Vagina (tissue), 2 donors: Measurements from ENCODE around the gene DOK7. TPM values are rescaled to one million over a fixed set of nuclear protein-coding genes. Genes with fewer than 3 reads are reported as not detected.

Experiments used
- DNase-seq, 2 donors: peaks; one replicate each; pipeline ENCODE4 v3.0.0-alpha.2; 2017; ENCODE audit errors: extremely low spot score in 2 of 2
- H3K27ac ChIP-seq: fragments of 200-600 bp; sonication (generic); one replicate; pipeline ENCODE4 v1.5.1; 2019
- H3K27me3 ChIP-seq: fragments of 200-600 bp; sonication (generic); one replicate; pipeline ENCODE4 v1.5.1; 2019
- H3K36me3 ChIP-seq, 2 donors: fragments of 200-600 bp; sonication (generic); one replicate each; pipeline ENCODE4 v1.5.1; 2017 to 2019
- H3K4me1 ChIP-seq: fragments of 200-600 bp; sonication (generic); one replicate; pipeline ENCODE4 v1.5.1; 2019
- H3K4me3 ChIP-seq, 2 donors: fragments of 200-600 bp; sonication (generic); 1 replicate in 1 of 2; 2 replicates in 1 of 2; pipeline ENCODE4 v1.5.1; 2016 to 2019
- H3K9me3 ChIP-seq: fragments of 200-600 bp; sonication (generic); one replicate; pipeline ENCODE4 v1.5.1; 2019
- CTCF ChIP-seq, 3 experiments: fragments of 450-650 bp in 2 of 3; fragments of 200-600 bp in 1 of 3; sonication (generic) in 1 of 3; IDR thresholded peaks; one replicate each; pipeline ENCODE4 v1.5.1; 2017 to 2019; ENCODE audit warnings: antibody characterized with exemption in 3 of 3, mild to moderate bottlenecking in 2 of 3, moderate library complexity in 2 of 3
- POLR2A ChIP-seq, 2 donors: fragments of 450-650 bp; IDR thresholded peaks; one replicate each; pipeline ENCODE4 v1.6.1; 2017; ENCODE audit warnings: antibody characterized with exemption in 2 of 2, mild to moderate bottlenecking in 2 of 2, moderate library complexity in 2 of 2
- POLR2AphosphoS5 ChIP-seq, 2 donors: sonication (generic); formaldehyde crosslinking; IDR thresholded peaks; one replicate each; pipeline ENCODE4 v1.9.0; 2017; ENCODE audit warnings: antibody characterized with exemption in 2 of 2, mild to moderate bottlenecking in 2 of 2, low read depth in 1 of 2; ENCODE audit not compliant: insufficient read depth in 1 of 2
- intact Hi-C: fragments of 100-400 bp; cut with DNase I; formaldehyde crosslinking; loops from one replicate; pipeline ENCODE4 v1.15.1; 2023
- total RNA-seq: library from RNA; depleted of rRNA; stranded (reverse); fragments of >200 nt; gene quantifications from one replicate; pipeline ENCODE4 v1.2.3, GENCODE V29; 2016

Gene DOK7
- total RNA-seq, 1 donor from 2014 or later, result 4.7 TPM

GRCh38 chr4:3518941-3519340, 55.8 kb downstream of the DOK7 start:
- H3K4me3 ChIP-seq, result no peak overlapping the region
- no peak overlapping the region for H3K27ac ChIP-seq
- H3K9me3 ChIP-seq, result no peaks in the 10 kb centered on the region
- no peak for DNase-seq
- TF ChIP-seq POLR2AphosphoS5 (IDR thresholded peaks at IDR 0.05; ENCODE audit: insufficient read depth in 1 of 2, low read depth in 1 of 2) (no peak), POLR2A (IDR thresholded peaks at IDR 0.05) (no peak), CTCF (IDR thresholded peaks at IDR 0.05) (no peak)
- H3K4me1 ChIP-seq, result no peaks in the 10 kb centered on the region
- intact Hi-C loops, result no loop called here
- H3K27me3 ChIP-seq, result no peaks in the 10 kb centered on the region
- H3K36me3 ChIP-seq, result peaks cover 0 to 94% of the 10 kb centered on the region in 2 donors

DNA sequence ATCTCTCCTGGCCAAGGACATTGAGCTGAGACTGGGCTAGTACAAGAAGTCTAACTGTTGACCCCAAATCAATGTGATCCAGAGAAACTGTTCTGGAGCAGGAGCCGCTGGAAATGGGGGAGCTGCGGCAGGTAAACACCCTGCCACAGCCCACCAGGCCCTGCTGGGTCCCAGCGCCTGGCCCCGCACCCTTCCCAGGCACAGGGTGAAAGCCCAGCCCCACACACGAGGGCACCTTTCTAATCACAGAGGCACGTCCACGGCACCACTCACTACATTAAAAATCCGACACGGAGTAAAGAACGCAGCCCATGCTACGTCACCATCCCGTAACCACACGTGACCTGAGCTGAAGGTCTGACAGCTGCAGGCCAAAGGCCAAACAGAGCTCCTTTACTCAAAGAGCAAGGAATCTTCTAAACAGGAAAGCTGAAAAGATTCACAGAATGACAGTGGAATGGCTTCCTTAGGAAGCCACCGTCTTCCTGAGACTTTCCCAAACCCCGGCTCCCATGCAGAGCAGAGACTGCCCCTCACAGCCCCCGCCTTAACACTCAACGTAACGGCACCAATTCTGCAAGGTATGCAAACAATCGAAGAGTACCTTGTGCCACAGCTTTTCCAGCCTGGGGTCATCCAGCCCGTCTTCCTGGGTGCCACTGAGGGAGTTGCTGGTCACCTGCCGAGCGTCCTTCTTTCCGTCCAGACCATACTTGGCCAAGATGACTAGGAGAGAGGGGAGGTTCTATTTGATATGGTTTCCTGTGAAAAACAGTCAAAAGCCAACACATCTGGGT, 56.6 kb downstream of the DOK7 start:
- Histone ChIP-seq H3K4me1 (no peaks in the 10 kb centered on the region), H3K4me3 (no peak overlapping the region), H3K36me3 (peaks cover 0 to 93% of the 10 kb centered on the region in 2 donors), H3K9me3 (no peaks in the 10 kb centered on the region), H3K27me3 (no peaks in the 10 kb centered on the region), H3K27ac (no peak overlapping the region)
- no peak for DNase-seq
- intact Hi-C loops, result no loop called here
- no peak for TF ChIP-seq POLR2AphosphoS5 (IDR thresholded peaks at IDR 0.05; ENCODE audit: insufficient read depth in 1 of 2, low read depth in 1 of 2)
- no peak for TF ChIP-seq CTCF (IDR thresholded peaks at IDR 0.05)
- no peak for TF ChIP-seq POLR2A (IDR thresholded peaks at IDR 0.05)

- no peak overlapping the region for H3K4me3 ChIP-seq
These were observed 57.2 kb downstream of the DOK7 start for GRCh38 chr4:3520276-3520675.

DNA sequence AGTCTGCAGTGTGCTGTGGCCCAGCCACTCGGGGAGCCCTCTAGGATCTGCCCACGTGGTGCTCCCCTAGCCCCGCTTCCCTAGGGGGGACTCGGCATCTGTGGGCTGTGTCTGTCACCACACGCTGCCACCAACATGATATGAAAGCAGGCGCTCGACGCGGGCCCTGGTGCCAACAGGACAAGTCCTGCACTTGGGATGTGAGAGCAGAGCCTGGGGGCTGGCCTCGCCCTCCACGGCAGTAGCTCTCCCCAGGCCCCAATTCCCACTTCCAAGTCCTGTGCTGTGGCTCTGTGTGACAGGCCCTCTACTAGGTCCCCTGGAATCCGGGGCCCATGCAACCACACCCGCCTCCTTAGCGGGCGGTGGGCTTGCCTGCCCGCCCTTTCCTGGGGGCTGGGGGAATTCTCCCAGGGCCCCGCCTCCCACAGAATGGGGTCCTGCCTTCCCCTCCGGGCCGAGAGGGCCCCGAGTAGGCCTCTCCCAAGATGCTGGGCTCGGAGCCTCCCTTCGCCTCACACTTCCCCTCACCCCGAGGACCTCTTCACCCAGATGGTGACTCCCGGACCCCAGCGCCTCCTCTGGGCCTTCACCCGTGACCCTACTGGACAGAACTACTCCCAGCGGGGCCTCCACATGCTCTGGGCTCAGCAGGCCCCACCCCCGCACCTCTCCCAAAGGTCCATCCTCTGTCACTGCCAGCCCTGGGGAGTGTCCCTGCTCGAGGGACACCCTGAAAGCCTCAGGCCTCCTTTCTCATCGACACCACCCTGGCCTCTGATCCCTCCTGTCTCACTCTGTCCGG, 57.9 kb downstream of the DOK7 start:
- DNase-seq, result no peak
- intact Hi-C loops, result no loop called here
- no peaks in the 10 kb centered on the region for H3K9me3 ChIP-seq
- TF ChIP-seq CTCF (IDR thresholded peaks at IDR 0.05) (no peak), POLR2AphosphoS5 (IDR thresholded peaks at IDR 0.05; ENCODE audit: insufficient read depth in 1 of 2, low read depth in 1 of 2) (no peak), POLR2A (IDR thresholded peaks at IDR 0.05) (no peak)
- H3K27ac ChIP-seq, result no peak overlapping the region
- no peak overlapping the region for H3K4me3 ChIP-seq
- no peaks in the 10 kb centered on the region for H3K27me3 ChIP-seq
- H3K36me3 ChIP-seq, result peaks cover 0 to 79% of the 10 kb centered on the region in 2 donors
- no peaks in the 10 kb centered on the region for H3K4me1 ChIP-seq

More at GRCh38 chr4:3520276-3520675, 57.2 kb downstream of the DOK7 start:
- TF ChIP-seq POLR2A (IDR thresholded peaks at IDR 0.05), result no peak
- TF ChIP-seq POLR2AphosphoS5 (IDR thresholded peaks at IDR 0.05; ENCODE audit: insufficient read depth in 1 of 2, low read depth in 1 of 2), result no peak
- TF ChIP-seq CTCF (IDR thresholded peaks at IDR 0.05), result no peak
- no peak overlapping the region for H3K27ac ChIP-seq
- peaks cover 0 to 87% of the 10 kb centered on the region in 2 donors for H3K36me3 ChIP-seq
- intact Hi-C loops, result no loop called here
- H3K9me3 ChIP-seq, result no peaks in the 10 kb centered on the region
- H3K27me3 ChIP-seq, result no peaks in the 10 kb centered on the region
- no peaks in the 10 kb centered on the region for H3K4me1 ChIP-seq
- DNase-seq, result no peak
